Spinal cord (tissue), 10 donors: ENCODE measurements around the gene SPARCL1. TPM values are rescaled to one million over a fixed set of nuclear protein-coding genes. Genes with fewer than 3 reads are reported as not detected.
A peak's percentile ranks its signal among the peaks of the same experiment; 100 is the strongest.

ENCODE experiments used
- DNase-seq, 6 donors: peaks; one replicate each; pipeline versions ENCODE4 v3.0.0 to v3.0.0-alpha.2; 2013 to 2015; ENCODE audit warnings: low spot score in 6 of 6, low read depth in 4 of 6
- H3K27ac ChIP-seq: one replicate; pipeline ENCODE4 v1.5.1; 2013; ENCODE audit warnings: low read depth, low read length, control low read depth
- H3K27me3 ChIP-seq: one replicate; pipeline ENCODE4 v1.6.1; 2013; ENCODE audit warnings: low read length; ENCODE audit not compliant: control insufficient read depth, insufficient read depth
- H3K36me3 ChIP-seq: one replicate; pipeline ENCODE4 v1.6.1; 2013; ENCODE audit warnings: low read length; ENCODE audit not compliant: control insufficient read depth, insufficient read depth
- H3K4me1 ChIP-seq: one replicate; pipeline ENCODE4 v1.6.1; 2013; ENCODE audit warnings: low read length; ENCODE audit not compliant: control insufficient read depth, insufficient read depth
- H3K4me3 ChIP-seq: one replicate; pipeline ENCODE4 v1.5.1; 2013; ENCODE audit warnings: low read depth, low read length, control low read depth
- H3K9me3 ChIP-seq: one replicate; pipeline ENCODE4 v1.6.1; 2013; ENCODE audit warnings: low read length; ENCODE audit not compliant: control insufficient read depth, insufficient read depth
- WGBS: methylation state at CpG from one replicate; pipeline ENCODE4 v1.1.5; 2013; ENCODE audit warnings: missing lambda C conversion rate; ENCODE audit not compliant: insufficient coverage; 5-methylcytosine and 5-hydroxymethylcytosine counted together
- polyA plus RNA-seq, 2 donors: library from polyadenylated mRNA; unstranded; fragments of 120-200 nt; gene quantifications; one replicate each; pipeline ENCODE4 v1.2.1, GENCODE V29; 2013; ENCODE audit not compliant: insufficient read length in 2 of 2
- total RNA-seq, 2 donors: library from RNA; depleted of rRNA in 1 of 2; stranded (reverse); fragments of 120-200 nt in 1 of 2; fragments of >200 nt in 1 of 2; gene quantifications; one replicate each; pipeline versions ENCODE4 v1.2.3 to v1.2.4, GENCODE V29; 2013 to 2014
- donor health status: healthy.

SPARCL1 gene
- total and polyA plus RNA-seq, 4 donors, result 1,228 to 2,377 (median 1,494) TPM

- WGBS, result 94% methylated on average over 2 of the region's 2 CpGs
- Histone ChIP-seq H3K27me3 (no peaks in the 10 kb centered on the region), H3K4me3 (no peak overlapping the region), H3K36me3 (no peaks in the 10 kb centered on the region), H3K27ac (no peak overlapping the region), H3K9me3 (no peaks in the 10 kb centered on the region), H3K4me1 (no peaks in the 10 kb centered on the region)
- DNase-seq, result no peak
Measured at GRCh38 chr4:87560802-87561201, 31.6 kb upstream of the SPARCL1 start.

- WGBS, result 84% methylated on average over 2 of the region's 8 CpGs
Measured at GRCh38 chr4:87559090-87559837, 30.1 kb upstream of the SPARCL1 start.

DNA sequence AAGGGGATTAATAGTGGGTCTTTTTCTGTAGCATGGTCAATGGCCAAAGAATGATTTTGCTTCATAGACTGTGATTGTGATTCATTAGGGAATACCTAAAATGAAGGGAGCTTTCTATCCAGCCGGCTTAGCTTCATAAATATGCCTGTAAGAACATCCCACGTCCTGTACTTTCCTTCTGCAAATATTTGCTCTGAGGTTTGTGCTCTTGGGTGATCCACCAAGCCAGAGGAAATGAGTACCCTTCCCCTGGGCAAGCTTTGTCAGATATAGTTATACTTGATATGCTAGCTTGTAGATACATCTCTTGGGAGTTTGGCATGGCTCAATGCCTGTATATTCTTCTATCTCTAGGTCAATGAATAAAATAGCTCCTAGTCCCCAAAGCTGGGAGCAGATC lies 28.2 kb upstream of the SPARCL1 start:
- Histone ChIP-seq H3K27me3 (no peaks in the 10 kb centered on the region), H3K4me1 (no peaks in the 10 kb centered on the region), H3K4me3 (no peak overlapping the region), H3K27ac (no peak overlapping the region), H3K36me3 (no peaks in the 10 kb centered on the region), H3K9me3 (no peaks in the 10 kb centered on the region)
- no CpG with 5 or more reads among the region's 2 CpGs for WGBS
- DNase-seq, result no peak

More at GRCh38 chr4:87559090-87559837, 30.1 kb upstream of the SPARCL1 start:
- H3K36me3 ChIP-seq, result no peaks in the 10 kb centered on the region
- H3K9me3 ChIP-seq, result no peaks in the 10 kb centered on the region
- no peak overlapping the region for H3K27ac ChIP-seq
- H3K4me3 ChIP-seq, result no peak overlapping the region
- H3K27me3 ChIP-seq, result no peaks in the 10 kb centered on the region
- H3K4me1 ChIP-seq, result no peaks in the 10 kb centered on the region
- no peak for DNase-seq

GRCh38 chr4:87555773-87556619 lies 26.8 kb upstream of the SPARCL1 start:
- Histone ChIP-seq H3K36me3 (no peaks in the 10 kb centered on the region), H3K27me3 (no peaks in the 10 kb centered on the region), H3K4me1 (no peaks in the 10 kb centered on the region), H3K9me3 (no peaks in the 10 kb centered on the region), H3K4me3 (no peak overlapping the region), H3K27ac (no peak overlapping the region)
- no CpG with 5 or more reads among the region's 5 CpGs for WGBS
- no peak for DNase-seq

DNA sequence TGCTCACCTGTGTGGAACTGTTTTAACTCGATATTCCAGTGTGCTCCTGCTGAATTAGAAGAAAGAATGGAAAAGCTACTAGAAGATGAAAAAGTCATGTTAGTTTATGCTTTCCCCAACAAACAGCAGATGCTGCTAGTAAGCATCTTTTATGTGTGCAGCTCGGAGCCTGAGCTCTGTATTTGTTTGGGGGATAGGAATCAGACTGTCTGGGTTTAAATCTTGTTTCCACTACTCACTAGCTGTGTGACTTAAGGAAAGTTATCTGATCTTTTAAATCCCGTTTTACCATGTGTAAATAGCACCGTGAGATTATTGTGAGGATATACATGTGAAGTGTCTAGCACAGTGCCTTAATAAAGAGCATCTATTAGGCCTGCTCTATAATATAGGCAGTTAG lies 24.0 kb upstream of the SPARCL1 start:
- H3K4me1 ChIP-seq, result no peaks in the 10 kb centered on the region
- no peak overlapping the region for H3K4me3 ChIP-seq
- no peaks in the 10 kb centered on the region for H3K27me3 ChIP-seq
- no peak for DNase-seq
- no CpG with 5 or more reads among the region's 4 CpGs for WGBS
- H3K27ac ChIP-seq, result no peak overlapping the region
- H3K36me3 ChIP-seq, result no peaks in the 10 kb centered on the region
- H3K9me3 ChIP-seq, result no peaks in the 10 kb centered on the region

- 63% methylated on average over 3 of the region's 3 CpGs for WGBS
Measured at GRCh38 chr4:87551361-87551760, 22.2 kb upstream of the SPARCL1 start.

DNA sequence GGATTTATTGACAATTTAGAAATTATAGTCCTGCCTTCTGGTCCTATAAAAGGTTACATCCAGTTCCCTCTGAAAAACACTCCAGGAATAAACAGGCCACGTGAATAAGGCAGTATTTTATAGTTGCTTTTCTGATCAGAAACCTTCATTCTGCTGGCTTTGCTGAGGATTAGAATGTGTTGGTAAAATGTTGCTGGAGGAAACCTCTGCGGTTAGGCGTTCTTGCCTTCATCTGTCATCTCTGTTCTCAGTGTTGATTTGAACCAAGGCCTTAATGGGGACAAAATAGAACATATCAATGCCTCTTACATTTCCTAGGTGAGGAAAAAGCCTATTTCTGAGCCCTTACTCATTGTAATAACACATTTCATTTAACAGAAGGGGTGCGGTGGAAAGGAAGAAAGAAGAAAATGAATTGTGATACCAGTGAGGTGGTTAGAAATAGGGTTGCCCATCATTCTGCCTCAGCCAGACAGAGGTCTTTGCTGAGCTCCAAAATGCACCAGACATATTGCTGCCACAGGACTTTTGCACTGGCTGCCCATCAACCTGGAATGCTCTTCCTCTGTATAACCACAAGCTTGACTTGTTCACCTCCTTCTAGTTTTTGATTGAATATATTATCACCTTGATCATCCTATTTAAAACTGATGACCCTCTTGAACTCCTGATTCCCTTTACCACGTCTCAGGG lies 18.0 kb upstream of the SPARCL1 start:
- no peak overlapping the region for H3K27ac ChIP-seq
- DNase-seq, result no peak
- H3K27me3 ChIP-seq, result no peaks in the 10 kb centered on the region
- 100% methylated on average over 1 of the region's 5 CpGs for WGBS
- H3K4me3 ChIP-seq, result no peak overlapping the region
- H3K9me3 ChIP-seq, result no peaks in the 10 kb centered on the region
- H3K36me3 ChIP-seq, result no peaks in the 10 kb centered on the region
- no peaks in the 10 kb centered on the region for H3K4me1 ChIP-seq

More at GRCh38 chr4:87551361-87551760, 22.2 kb upstream of the SPARCL1 start:
- no peaks in the 10 kb centered on the region for H3K9me3 ChIP-seq
- no peak overlapping the region for H3K4me3 ChIP-seq
- no peaks in the 10 kb centered on the region for H3K36me3 ChIP-seq
- no peaks in the 10 kb centered on the region for H3K27me3 ChIP-seq
- no peaks in the 10 kb centered on the region for H3K4me1 ChIP-seq
- no peak overlapping the region for H3K27ac ChIP-seq
- DNase-seq, result no peak

GRCh38 chr4:87545052-87545451 lies 15.9 kb upstream of the SPARCL1 start:
- H3K4me3 ChIP-seq, result no peak overlapping the region
- H3K27ac ChIP-seq, result no peak overlapping the region
- DNase-seq, result no peak
- H3K9me3 ChIP-seq, result no peaks in the 10 kb centered on the region
- no peaks in the 10 kb centered on the region for H3K27me3 ChIP-seq
- 92% methylated on average over 2 of the region's 3 CpGs for WGBS
- no peaks in the 10 kb centered on the region for H3K36me3 ChIP-seq
- no peaks in the 10 kb centered on the region for H3K4me1 ChIP-seq

DNA sequence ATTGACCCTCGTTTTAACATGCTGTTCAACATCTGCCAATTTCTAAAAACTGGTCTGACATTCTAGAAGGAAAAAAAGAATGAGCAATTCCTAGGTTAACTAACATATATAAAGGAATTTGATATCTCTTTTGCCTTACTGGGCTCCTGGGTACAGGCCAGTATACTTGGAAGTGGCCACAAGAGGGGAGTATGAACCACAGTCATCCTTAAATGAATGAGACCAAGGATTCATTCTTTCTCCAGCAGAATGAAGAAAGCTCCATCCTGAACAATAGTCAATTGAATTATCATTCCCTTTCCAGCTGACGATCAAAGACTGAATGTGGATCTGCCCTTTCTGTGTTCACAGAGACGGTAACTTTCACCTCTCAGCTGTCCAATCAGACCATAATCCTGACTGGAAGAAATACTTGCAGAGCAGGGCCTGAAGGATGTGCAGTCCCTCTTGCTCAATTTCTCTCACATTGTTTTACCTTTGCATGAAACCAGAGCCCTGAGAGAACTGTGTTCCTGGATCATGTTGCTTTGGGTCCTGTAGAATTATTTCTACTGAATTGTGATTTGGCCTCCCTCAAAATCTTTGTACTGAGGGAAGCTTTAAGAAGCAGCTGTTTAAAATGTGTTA lies 14.8 kb upstream of the SPARCL1 start:
- Histone ChIP-seq H3K36me3 (no peaks in the 10 kb centered on the region), H3K4me3 (no peak overlapping the region), H3K4me1 (no peaks in the 10 kb centered on the region), H3K27me3 (no peaks in the 10 kb centered on the region), H3K9me3 (no peaks in the 10 kb centered on the region), H3K27ac (no peak overlapping the region)
- WGBS, result 20% methylated on average over 1 of the region's 3 CpGs
- peak in 2 of 6 donors; percentile 58 to 62 for DNase-seq
